Measurements from ENCODE around the gene TCF4. TPM values are rescaled to one million over a fixed set of nuclear protein-coding genes. Genes with fewer than 3 reads are reported as not detected.

Gene TCF4
- polyA plus RNA-seq, 1 of the 3 experiments (the other 2 are of a cell fraction), result 39.1 TPM

DNA sequence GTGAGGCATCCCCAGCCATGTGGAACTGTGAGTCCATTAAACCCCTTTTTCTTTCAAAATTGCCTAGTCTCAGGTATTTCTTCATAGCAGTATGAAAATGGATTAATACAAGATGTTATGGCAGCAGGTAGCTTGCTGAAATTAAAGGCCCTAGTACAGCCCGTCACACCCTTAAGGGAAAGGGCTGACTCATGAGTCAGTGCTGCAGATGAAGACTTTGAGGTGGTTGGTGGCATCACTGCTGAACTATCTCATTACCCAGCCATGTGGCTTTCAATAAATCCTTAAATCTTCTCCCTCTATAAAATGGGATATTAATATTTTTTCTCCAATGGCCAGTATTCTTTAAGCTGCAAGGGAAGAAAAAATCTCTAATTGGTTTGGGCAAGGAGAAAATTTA lies 402.6 kb downstream of the TCF4 start:
- Histone ChIP-seq H3K27ac (ENCODE audit: low read depth in 2 of 2, low read length in 1 of 2) (no peak overlapping the region), H3K9me2 (no peaks in the 10 kb centered on the region), H3K9ac (no peak overlapping the region), H3K27me3 (ENCODE audit: insufficient read depth) (no peaks in the 10 kb centered on the region), H3K4me1 (ENCODE audit: control insufficient read depth in 1 of 2, insufficient read depth in 2 of 2, low read depth in 1 of 2, low read length in 1 of 2) (peaks cover 0 to 3% of the 10 kb centered on the region in 2 experiments; a peak in 1 of 4 replicates), H2AFZ (ENCODE audit: low read depth) (no peak overlapping the region), H3K36me3 (replicated peaks in 1 of 2; ENCODE audit: control insufficient read depth in 1 of 2, insufficient read depth in 2 of 2, low read length in 1 of 2) (no peaks in the 10 kb centered on the region), H4K20me1 (ENCODE audit: insufficient read depth) (no peaks in the 10 kb centered on the region), H3K4me3 (ENCODE audit: low read depth in 2 of 2, low read length in 1 of 2) (no peak overlapping the region), H3K4me2 (no peak overlapping the region), H3F3A (replicated peaks; ENCODE audit: insufficient read depth) (no peaks in the 10 kb centered on the region), H3K79me2 (ENCODE audit: insufficient read depth) (no peaks in the 10 kb centered on the region), H3K9me3 (no peaks in the 10 kb centered on the region)
- ChIA-PET CTCF (interaction anchor here (0.6 to 1.1 kb wide), 2 partner anchors 15 to 17 kb away, joined by 3 read pairs; no protein-coding TSS in a partner anchor), POLR2A (no interaction called here)
- no peak for DNase-seq
- TF ChIP-seq NFIC (IDR thresholded peaks at IDR 0.05; ENCODE audit: borderline replicate concordance) (no peak), FOXM1 (IDR thresholded peaks at IDR 0.05; ENCODE audit: low read depth) (no peak), FOSL2 (IDR thresholded peaks at IDR 0.05; ENCODE audit: borderline replicate concordance, low read depth) (peak; percentile 16; the same call in 1 of the 2 replicates)
- WGBS (ENCODE audit: low lambda C conversion rate), result 83% methylated on average over 1 of the region's 1 CpG

DNA sequence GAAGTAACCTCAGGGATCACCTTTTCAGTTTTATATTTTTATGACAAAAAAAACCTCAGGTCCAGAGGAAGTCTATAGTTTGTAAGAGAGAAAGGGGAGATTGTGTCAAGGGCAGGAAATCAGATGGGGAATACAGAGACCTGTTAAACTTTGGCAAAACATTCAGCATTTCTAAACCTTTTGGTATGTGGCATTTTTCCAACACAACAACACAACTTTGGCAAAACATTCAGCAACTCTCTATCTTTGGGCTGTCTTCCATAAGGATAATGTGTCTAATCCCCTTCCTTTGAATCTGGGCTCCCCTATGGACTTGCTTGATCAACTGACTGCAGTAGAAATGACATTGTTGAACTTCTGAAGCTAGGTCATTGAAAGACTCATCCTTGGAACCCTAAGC lies 408.2 kb downstream of the TCF4 start:
- TF ChIP-seq GATA2 (CRISPR knock-in tag; IDR thresholded peaks at IDR 0.05) (no peak), MXI1 (IDR thresholded peaks at IDR 0.05; ENCODE audit: low read depth, low read length) (no peak), FOXM1 (IDR thresholded peaks at IDR 0.05; ENCODE audit: low read depth) (no peak), FOSL2 (IDR thresholded peaks at IDR 0.05; ENCODE audit: borderline replicate concordance, low read depth) (no peak), TCF12 (IDR thresholded peaks at IDR 0.05) (peak; percentile 21; the same call in 1 of the 2 replicates), EP300 (IDR thresholded peaks at IDR 0.05; ENCODE audit: borderline replicate concordance in 1 of 2, low read depth in 1 of 2, low read length in 1 of 2) (peak in 1 of 2 experiments; percentile 48; a peak in 1 of 4 replicates), NFIC (IDR thresholded peaks at IDR 0.05; ENCODE audit: borderline replicate concordance) (peak; percentile 83), NRF1 (IDR thresholded peaks at IDR 0.05; ENCODE audit: low read depth, low read length) (no peak), RFX5 (IDR thresholded peaks at IDR 0.05; ENCODE audit: low read length) (no peak)
- TF ChIP-seq, protein P1, sequence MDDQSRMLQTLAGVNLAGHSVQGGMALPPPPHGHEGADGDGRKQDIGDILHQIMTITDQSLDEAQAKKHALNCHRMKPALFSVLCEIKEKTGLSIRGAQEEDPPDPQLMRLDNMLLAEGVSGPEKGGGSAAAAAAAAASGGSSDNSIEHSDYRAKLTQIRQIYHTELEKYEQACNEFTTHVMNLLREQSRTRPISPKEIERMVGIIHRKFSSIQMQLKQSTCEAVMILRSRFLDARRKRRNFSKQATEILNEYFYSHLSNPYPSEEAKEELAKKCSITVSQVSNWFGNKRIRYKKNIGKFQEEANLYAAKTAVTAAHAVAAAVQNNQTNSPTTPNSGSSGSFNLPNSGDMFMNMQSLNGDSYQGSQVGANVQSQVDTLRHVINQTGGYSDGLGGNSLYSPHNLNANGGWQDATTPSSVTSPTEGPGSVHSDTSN (IDR thresholded peaks at IDR 0.05), result peak; percentile 8; the same call in 1 of the 2 replicates
- TF ChIP-seq, protein P2, sequence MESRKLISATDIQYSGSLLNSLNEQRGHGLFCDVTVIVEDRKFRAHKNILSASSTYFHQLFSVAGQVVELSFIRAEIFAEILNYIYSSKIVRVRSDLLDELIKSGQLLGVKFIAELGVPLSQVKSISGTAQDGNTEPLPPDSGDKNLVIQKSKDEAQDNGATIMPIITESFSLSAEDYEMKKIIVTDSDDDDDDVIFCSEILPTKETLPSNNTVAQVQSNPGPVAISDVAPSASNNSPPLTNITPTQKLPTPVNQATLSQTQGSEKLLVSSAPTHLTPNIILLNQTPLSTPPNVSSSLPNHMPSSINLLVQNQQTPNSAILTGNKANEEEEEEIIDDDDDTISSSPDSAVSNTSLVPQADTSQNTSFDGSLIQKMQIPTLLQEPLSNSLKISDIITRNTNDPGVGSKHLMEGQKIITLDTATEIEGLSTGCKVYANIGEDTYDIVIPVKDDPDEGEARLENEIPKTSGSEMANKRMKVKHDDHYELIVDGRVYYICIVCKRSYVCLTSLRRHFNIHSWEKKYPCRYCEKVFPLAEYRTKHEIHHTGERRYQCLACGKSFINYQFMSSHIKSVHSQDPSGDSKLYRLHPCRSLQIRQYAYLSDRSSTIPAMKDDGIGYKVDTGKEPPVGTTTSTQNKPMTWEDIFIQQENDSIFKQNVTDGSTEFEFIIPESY (IDR thresholded peaks at IDR 0.05; ENCODE audit: borderline replicate concordance, low read depth), result no peak
- TF ChIP-seq, protein P3, sequence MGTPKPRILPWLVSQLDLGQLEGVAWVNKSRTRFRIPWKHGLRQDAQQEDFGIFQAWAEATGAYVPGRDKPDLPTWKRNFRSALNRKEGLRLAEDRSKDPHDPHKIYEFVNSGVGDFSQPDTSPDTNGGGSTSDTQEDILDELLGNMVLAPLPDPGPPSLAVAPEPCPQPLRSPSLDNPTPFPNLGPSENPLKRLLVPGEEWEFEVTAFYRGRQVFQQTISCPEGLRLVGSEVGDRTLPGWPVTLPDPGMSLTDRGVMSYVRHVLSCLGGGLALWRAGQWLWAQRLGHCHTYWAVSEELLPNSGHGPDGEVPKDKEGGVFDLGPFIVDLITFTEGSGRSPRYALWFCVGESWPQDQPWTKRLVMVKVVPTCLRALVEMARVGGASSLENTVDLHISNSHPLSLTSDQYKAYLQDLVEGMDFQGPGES (IDR thresholded peaks at IDR 0.05; ENCODE audit: low read depth, low read length), result no peak
- TF ChIP-seq, protein P4, sequence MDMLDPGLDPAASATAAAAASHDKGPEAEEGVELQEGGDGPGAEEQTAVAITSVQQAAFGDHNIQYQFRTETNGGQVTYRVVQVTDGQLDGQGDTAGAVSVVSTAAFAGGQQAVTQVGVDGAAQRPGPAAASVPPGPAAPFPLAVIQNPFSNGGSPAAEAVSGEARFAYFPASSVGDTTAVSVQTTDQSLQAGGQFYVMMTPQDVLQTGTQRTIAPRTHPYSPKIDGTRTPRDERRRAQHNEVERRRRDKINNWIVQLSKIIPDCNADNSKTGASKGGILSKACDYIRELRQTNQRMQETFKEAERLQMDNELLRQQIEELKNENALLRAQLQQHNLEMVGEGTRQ (IDR thresholded peaks at IDR 0.05; ENCODE audit: borderline replicate concordance, low read depth, low read length), result no peak
- TF ChIP-seq, protein P5, sequence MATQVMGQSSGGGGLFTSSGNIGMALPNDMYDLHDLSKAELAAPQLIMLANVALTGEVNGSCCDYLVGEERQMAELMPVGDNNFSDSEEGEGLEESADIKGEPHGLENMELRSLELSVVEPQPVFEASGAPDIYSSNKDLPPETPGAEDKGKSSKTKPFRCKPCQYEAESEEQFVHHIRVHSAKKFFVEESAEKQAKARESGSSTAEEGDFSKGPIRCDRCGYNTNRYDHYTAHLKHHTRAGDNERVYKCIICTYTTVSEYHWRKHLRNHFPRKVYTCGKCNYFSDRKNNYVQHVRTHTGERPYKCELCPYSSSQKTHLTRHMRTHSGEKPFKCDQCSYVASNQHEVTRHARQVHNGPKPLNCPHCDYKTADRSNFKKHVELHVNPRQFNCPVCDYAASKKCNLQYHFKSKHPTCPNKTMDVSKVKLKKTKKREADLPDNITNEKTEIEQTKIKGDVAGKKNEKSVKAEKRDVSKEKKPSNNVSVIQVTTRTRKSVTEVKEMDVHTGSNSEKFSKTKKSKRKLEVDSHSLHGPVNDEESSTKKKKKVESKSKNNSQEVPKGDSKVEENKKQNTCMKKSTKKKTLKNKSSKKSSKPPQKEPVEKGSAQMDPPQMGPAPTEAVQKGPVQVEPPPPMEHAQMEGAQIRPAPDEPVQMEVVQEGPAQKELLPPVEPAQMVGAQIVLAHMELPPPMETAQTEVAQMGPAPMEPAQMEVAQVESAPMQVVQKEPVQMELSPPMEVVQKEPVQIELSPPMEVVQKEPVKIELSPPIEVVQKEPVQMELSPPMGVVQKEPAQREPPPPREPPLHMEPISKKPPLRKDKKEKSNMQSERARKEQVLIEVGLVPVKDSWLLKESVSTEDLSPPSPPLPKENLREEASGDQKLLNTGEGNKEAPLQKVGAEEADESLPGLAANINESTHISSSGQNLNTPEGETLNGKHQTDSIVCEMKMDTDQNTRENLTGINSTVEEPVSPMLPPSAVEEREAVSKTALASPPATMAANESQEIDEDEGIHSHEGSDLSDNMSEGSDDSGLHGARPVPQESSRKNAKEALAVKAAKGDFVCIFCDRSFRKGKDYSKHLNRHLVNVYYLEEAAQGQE (IDR thresholded peaks at IDR 0.05; ENCODE audit: low read depth, low read length), result no peak
- TF ChIP-seq, protein P6, sequence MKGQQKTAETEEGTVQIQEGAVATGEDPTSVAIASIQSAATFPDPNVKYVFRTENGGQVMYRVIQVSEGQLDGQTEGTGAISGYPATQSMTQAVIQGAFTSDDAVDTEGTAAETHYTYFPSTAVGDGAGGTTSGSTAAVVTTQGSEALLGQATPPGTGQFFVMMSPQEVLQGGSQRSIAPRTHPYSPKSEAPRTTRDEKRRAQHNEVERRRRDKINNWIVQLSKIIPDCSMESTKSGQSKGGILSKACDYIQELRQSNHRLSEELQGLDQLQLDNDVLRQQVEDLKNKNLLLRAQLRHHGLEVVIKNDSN (IDR thresholded peaks at IDR 0.05; ENCODE audit: borderline replicate concordance, low read depth), result no peak
- CTCF ChIA-PET, result interaction anchor here (1.1 kb wide), 1 partner anchor 12 kb away, joined by 4 read pairs; no protein-coding TSS in a partner anchor
- POLR2A ChIA-PET, result no interaction called here
- H3K4me2 ChIP-seq, result no peak overlapping the region
- H2AFZ ChIP-seq (ENCODE audit: low read depth), result no peak overlapping the region
- H3K9me2 ChIP-seq, result no peaks in the 10 kb centered on the region
- no peak for DNase-seq
- H3K9ac ChIP-seq, result no peak overlapping the region
- no peaks in the 10 kb centered on the region for H3K9me3 ChIP-seq
- H3K79me2 ChIP-seq (ENCODE audit: insufficient read depth), result no peaks in the 10 kb centered on the region
- H3K27me3 ChIP-seq (ENCODE audit: insufficient read depth), result no peaks in the 10 kb centered on the region
- peaks cover 8% of the 10 kb centered on the region for H3F3A ChIP-seq (replicated peaks; ENCODE audit: insufficient read depth)
- H3K36me3 ChIP-seq (replicated peaks in 1 of 2; ENCODE audit: control insufficient read depth in 1 of 2, insufficient read depth in 2 of 2, low read length in 1 of 2), result no peaks in the 10 kb centered on the region
- no peaks in the 10 kb centered on the region for H4K20me1 ChIP-seq (ENCODE audit: insufficient read depth)
- no peak overlapping the region for H3K4me3 ChIP-seq (ENCODE audit: low read depth in 2 of 2, low read length in 1 of 2)
- peak overlapping the region in 1 of 2 experiments; percentile 79; a peak in 1 of 4 replicates for H3K27ac ChIP-seq (ENCODE audit: low read depth in 2 of 2, low read length in 1 of 2)
- H3K4me1 ChIP-seq (ENCODE audit: control insufficient read depth in 1 of 2, insufficient read depth in 2 of 2, low read depth in 1 of 2, low read length in 1 of 2), result no peaks in the 10 kb centered on the region
